Activated naive CD8-positive, alpha-beta T cell treated with anti-CD3 and anti-CD28 coated beads, Interleukin-2, amount 50 U/mL, for 16 hours (primary cell): Measurements from ENCODE around the gene AGO4.

Experiments used
- DNase-seq: peaks from one replicate; pipeline ENCODE4 v3.0.0-alpha.2; 2020; ENCODE audit warnings: low read depth, low spot score

The AGO4 gene

GRCh38 chr1:35894183-35894582, 86.4 kb downstream of the AGO4 start:
- DNase-seq = no peak

DNA sequence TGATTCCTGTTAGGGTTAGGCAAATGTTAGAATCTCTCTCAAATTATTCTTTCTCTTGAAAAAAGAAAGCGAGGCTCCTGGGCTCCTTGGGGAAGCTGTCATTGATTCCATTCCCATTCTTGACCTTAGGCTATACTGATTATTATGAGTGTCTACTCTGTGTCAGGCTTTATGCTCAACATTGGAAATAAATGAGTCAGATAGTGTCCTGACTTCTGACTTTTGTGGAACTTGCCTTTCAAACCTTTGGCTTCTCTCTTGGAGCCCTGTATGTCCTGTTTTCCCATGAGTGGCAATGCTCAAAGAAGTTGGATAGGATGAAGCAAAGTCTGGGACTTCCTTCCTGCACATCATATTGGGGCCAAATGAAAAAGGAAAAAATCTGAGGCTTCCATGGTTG, 86.8 kb downstream of the AGO4 start:
- DNase-seq = no peak

- DNase-seq = no peak
Measured at GRCh38 chr1:35899941-35900340, 92.1 kb downstream of the AGO4 start.

- DNase-seq = no peak
Measured at GRCh38 chr1:35901235-35901634, 93.4 kb downstream of the AGO4 start.

- no peak for DNase-seq
Measured at GRCh38 chr1:35902671-35903070, 94.9 kb downstream of the AGO4 start.
